HEK293 (cell line): ENCODE measurements around the gene TMEM183A.
A peak's percentile ranks its signal among the peaks of the same experiment; 100 is the strongest.

Experiments used
- CTCF ChIP-seq: fragments of 450-650 bp; formaldehyde crosslinking; IDR thresholded peaks from 2 replicates; pipeline ENCODE4 v1.5.1; 2016; ENCODE audit warnings: missing biosample characterization, missing genetic modification characterization
- PATZ1 ChIP-seq: fragments of 450-650 bp; formaldehyde crosslinking; IDR thresholded peaks from 2 replicates; pipeline ENCODE4 v1.5.1; 2016; ENCODE audit warnings: missing biosample characterization, missing genetic modification characterization
- ZEB2 ChIP-seq: fragments of 450-650 bp; formaldehyde crosslinking; IDR thresholded peaks from 2 replicates; pipeline ENCODE4 v1.5.1; 2016; ENCODE audit warnings: missing biosample characterization, missing genetic modification characterization
- ZNF121 ChIP-seq: fragments of 450-650 bp; formaldehyde crosslinking; IDR thresholded peaks from 2 replicates; pipeline ENCODE4 v1.5.1; 2016; ENCODE audit warnings: missing biosample characterization, missing genetic modification characterization
- ZNF785 ChIP-seq: fragments of 450-650 bp; formaldehyde crosslinking; IDR thresholded peaks from 2 replicates; pipeline ENCODE4 v1.5.1; 2016; ENCODE audit warnings: missing biosample characterization, missing genetic modification characterization

GRCh38 chr1:202957733-202958543 lies 49.2 kb upstream of the TMEM183A start, which contains the start of gene ADIPOR1:
- TF ChIP-seq CTCF (no peak), ZNF121 (tag by site-specific recombination) (no peak), ZEB2 (tag by site-specific recombination) (no peak), PATZ1 (tag by site-specific recombination) (peak; percentile 76), ZNF785 (tag by site-specific recombination) (no peak)
